HG02884 (cell line): Measurements from ENCODE around the gene CSNK2B.
A peak's percentile ranks its signal among the peaks of the same experiment; 100 is the strongest.

ENCODE experiments used
- ATAC-seq: cut with Tn5 transposase; IDR thresholded peaks from one replicate; pipeline ENCODE4 v1.9.1; 2021; ENCODE audit warnings: mild to moderate bottlenecking, moderate library complexity; ENCODE audit not compliant: unreplicated experiment

The CSNK2B gene

DNA sequence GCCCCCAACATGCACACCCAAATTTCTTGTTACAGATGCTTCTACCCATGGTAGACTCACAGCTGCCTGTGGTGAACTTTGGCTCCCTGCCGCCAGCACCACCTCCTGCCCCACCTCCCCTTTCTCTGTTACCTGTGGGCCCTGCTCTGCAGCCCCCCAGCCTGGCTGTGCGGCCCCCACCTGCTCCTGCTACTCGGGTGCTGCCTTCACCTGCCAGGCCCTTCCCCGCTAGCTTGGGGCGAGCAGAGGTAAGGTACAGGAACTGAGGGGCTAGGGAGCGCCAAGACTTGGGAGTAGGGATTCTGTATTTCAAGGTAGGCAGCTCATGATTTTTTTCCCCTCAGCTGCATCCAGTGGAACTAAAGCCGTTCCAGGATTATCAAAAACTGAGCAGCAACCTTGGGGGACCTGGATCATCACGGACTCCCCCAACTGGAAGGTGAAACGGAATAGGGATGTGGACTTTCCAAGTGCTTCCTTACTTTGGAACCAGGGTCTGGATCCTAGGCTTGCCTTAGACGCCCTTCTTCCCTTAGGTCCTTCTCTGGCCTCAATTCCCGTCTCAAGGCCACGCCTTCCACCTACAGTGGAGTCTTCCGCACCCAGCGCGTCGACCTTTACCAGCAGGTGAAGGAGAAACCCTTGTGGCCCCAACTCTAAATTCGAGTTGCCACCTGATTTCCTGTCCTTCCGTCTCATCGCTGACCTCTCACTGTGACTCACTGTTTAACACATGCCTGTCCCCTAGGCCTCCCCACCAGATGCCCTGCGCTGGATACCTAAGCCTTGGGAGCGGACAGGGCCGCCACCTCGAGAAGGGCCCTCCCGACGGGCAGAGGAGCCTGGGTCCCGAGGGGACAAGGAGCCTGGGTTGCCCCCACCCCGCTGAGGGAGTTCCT is 28.9 kb upstream of the CSNK2B start:
- no peak for ATAC-seq

DNA sequence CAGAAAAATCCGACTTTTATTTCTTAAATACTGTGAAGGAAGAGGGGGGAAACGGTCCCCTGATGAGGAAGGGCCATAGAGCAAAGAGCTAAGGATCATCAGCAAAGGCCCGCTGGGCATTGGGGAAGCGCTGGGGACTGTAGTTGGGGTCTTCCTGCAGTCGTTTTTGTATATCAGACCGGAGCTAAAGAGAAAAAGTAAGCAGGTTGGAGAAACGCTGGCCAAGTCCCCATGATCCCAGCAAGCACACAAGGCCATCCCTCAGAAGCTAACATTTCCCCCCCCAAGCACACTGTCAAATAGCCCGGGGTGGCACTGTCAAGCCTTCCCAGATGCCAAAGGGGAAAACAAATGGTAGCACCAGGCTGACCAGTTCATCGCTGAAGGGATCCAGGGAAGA is 26.8 kb upstream of the CSNK2B start:
- no peak for ATAC-seq

DNA sequence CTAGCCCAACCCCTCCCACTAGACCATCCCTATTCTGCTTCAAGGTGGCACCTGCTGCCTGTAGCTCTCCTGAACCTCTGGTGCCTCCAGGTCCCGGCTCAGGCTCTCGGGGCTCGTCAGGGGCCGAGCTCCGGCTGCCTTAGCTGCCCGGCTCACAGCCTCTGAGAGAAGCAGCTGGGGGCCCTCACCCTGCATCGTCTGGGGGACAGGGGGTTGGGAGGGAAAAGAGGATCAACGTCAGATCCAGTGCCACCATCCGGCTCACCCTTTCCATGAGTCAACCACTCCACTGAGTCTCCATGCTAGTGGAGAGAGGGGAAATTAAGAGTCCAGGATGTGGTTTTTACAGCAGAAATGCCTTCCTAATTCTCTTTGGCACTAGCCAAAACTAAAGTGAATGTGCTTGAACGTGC is 26.4 kb upstream of the CSNK2B start:
- no peak for ATAC-seq

DNA sequence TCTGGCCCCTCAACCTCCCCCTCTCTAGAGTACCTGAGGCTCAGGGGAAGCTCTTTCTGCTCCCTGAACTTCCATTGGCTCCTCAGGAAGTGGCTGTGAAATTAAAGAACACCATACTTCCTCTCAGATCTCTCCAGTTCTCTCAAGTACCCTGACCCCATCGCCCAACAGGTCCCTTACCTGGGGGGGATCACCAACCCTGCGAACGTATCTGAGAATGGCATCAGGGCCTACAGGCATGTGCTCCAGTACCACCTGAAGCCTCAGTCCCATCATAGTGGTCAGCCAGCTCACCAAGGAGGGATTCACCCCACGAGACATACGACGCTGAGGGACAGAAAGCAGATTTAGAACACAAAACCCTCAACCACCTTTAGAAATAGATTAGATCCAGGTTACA is 25.3 kb upstream of the CSNK2B start:
- ATAC-seq = no peak

DNA sequence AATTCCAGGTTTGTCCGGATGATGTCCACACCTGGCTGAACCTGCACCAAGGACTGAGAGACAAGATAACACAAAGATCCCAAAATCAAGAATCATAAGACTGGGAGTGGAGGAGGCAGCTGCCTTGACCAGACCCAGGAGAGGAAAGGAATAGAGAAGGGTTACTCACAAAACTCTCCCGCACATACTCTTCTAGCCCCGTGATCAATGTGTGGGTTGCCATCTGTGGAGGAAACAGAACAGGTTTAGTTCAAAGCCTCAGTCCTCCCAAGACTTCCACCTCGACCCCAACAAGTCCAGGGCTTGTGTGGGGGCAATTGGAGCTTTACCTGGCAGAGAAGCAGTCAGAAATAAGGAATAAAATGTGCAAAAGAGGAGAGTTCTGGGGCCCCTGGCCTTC is 24.5 kb upstream of the CSNK2B start:
- no peak for ATAC-seq

DNA sequence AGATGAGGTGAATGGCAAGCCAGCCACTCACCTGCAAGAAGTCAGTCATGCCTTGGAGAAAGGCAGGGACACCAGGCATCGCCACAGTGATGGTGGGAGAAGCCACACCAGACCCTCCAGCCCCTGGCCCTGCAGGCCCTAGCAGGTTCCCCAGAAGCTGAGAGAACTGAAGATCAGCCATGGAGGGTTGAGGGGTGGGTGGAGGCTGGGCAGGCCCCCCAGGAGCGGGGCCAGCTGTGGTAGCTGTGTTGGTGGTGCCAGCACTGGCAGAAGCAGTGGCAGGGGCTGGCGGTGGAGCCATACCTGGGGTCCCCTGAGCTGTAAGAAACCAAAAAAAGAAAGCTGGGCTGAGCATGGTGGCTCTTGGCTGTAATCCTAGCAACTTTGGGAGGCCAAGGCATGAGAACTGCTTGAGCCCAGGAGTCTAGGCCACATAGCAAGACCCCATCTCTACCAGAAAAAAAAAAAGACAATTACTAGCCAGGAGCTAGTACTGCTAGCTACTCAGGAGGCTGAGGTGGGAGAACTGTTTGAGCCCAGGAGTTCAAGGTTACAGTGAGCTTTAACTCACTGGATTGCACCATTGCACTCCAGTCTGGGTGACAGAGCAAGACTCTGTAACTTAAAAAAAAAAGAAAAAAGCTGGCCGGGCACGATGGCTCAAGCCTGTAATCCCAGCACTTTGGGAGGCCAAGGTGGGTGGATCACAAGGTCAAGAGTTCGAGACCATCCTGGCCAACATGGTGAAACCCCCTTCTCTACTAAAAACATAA is 22.9 kb upstream of the CSNK2B start:
- ATAC-seq = no peak

DNA sequence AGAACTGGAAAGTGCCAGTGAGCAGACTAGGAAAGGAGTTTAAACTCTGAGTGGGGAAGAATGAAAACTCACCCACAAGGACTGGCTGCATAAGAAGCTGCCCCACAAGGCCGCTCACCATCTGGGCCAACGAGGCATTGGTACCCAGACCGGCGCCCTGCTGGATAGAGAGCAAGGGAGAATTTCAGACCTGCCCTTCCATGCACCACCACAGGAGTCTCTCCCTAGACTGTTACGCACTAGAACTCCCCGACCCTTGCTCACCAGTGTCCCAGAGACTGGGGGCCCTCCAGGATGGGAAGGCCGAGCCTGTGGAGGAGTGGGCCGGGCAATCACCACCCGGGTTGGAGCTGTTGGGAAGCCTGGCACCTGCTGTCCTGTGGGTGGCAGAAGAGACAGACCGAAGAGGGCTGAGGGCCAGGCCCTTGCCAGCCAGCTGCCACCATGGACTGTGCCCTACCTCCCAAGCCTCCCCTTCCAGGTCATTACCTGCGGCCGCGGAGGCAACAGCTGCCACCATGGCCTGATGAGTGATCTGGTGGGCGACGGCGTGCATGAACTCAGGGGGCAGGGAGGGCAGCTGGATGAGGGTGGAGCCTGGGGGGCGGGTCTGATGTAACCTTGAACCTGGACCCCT is 21.9 kb upstream of the CSNK2B start:
- ATAC-seq = no peak

DNA sequence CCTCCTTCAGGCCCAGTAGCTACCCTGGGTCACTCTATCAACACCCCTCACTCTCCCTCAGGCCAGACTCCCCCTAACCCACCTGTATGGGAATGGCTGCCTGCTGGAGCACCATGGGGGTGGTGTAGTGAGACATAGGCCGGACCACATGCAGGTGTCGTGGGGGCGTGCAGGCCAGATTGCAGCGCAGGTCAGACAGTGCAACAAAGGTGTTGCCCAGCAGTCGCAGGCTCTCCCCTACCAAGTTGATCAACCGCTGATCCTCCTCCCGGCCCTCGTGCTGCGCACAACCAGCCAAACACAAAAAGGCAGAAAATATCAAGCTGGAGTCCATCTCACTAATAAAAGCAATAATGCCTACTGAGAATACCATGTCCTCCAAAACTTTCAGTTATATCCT is 20.6 kb upstream of the CSNK2B start:
- no peak for ATAC-seq

DNA sequence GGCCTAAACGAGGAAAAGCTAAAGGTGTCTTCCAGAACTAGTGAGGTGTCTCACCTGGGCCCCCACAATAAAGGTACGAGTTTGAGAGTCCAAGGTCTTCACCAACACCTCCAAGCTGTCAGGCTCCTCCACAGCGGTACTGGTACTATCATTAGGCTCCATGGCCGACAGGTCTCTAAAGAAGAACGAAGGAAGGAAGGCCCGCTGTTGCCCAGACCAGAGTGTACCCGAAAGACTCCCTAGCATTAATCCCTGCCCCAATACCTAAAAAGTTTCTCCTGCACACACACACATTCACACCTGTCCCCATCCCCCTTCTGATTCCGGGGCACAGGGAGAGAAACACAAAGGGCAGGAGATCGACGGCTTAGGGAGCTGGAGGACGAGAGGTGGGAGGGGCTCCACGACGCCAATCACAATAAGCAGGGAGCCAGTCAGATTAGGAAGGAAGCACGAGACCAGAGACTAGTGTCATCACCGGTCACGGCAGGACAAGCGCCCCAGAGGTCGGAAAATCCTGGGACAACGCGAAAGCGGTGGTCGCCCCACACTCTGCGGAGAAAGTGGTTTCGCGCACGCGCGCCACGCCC is 14.2 kb upstream of the CSNK2B start:
- peak; percentile 24 for ATAC-seq

DNA sequence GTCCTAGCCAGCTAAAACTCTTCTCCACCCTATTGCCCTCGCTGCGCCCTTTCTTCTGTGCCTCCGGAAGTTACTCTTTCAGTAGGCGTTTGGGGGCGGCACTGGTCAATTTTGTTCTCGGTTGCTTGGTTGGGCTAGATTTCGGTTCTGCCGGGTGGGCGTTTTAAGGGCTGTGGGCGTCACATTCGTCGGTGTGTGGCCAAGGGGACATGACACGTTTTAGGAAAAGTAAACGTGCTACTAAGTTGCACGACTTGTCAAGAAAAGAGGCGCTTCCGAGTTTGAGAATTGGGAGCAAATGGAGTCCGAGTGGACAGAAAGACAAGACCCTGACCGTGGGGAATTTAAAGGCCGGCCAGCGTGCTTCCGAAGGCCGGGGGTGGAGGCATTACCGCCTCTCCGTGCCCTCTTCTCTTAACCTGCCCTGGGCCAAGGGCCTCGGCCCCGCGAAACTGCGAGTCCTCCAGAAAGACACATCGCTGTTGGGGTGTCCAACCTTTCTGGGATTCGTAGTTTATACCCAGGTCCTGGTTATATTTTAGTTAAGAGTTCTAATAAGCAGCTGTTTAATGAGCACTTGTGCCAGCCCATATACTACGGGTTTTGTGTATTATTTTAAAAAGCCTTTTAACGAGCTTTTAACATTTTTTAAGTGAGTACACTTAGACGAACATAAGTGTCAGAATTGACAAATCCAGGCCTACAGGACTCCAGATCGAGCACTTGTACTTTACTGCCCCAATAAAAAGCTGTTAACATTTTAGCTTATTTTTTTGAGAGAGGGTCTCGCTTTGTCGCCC is 12.8 kb upstream of the CSNK2B start:
- ATAC-seq = peak; percentile 51

DNA sequence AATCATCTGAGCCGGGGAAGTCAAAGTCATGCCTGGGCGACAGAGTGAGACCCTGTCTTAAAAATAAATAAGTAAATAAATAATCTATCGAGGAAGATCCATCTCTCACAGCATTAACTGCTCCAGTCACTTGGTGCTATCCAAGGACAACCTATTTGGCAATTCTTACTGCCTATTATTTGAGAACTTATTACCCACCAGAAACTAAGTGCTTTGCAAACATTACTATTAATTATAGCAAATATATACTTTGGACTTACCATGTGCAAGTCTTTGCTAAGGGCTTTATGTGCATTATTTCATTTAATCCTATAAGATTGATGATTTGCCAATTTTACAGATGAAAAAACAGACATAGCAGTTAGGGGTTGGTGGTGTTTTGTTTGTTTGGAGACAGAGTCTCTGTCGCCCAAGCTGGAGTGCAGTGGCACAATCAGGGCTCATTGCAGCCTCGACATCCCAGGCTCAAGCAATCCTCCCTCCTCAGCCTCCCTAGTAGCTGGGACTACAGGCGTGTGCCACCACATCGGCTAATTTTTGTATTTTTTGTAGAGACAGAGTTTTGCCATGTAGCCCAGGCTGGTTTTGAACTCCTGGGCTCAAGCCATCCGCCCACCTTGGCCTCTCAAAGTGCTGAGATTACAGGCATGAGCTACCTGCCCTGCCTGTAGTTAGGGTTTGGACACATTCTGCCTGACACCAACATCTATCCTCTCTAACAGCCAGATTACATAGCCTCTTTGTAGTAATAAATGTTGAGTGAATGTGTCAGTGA is 11.1 kb upstream of the CSNK2B start:
- ATAC-seq = no peak

DNA sequence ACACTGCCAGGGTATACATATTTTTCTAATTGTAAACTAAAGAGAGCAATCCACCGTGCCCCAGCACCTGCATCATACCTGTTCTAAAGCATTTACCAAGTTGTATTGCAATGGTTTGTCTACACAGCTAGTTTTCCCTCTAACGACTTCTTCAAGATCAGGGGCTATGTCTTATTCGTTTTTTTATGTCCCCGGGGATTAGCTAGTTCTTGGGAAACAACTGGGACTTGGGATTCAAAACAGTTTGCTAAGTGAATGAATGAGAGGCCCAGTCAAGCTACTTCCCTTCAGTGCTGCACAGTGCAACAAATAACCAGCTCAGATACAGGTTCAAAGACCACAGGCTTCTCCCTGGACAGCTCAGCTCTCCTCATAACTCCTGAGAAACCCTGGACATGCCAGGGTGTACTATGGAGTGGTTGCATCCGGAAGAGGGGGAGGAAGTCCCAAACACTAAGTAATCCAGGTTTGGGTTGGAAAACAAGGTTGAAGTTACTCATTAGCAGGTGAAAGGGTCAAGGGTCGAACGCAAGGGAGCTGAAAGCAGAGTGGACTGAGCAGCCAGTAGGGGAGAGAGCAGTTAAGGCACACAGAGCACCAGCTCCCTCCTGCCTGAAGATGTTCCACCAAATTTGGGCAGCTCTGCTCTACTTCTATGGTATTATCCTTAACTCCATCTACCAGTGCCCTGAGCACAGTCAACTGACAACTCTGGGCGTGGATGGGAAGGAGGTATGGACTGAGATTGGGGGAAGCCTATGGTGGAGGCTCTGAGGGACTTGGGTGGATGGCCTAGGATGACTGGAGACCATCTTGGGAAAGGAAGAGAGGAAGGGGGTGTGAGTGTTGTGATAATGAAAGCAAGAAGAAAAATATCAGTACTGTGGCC is 10.3 kb upstream of the CSNK2B start, which contains the start of gene APOM:
Gene APOM (plus strand): TSS at position 546 of the 889 bp plus-strand sequence. CDS start 73 bp downstream, at position 619.
- ATAC-seq = no peak

DNA sequence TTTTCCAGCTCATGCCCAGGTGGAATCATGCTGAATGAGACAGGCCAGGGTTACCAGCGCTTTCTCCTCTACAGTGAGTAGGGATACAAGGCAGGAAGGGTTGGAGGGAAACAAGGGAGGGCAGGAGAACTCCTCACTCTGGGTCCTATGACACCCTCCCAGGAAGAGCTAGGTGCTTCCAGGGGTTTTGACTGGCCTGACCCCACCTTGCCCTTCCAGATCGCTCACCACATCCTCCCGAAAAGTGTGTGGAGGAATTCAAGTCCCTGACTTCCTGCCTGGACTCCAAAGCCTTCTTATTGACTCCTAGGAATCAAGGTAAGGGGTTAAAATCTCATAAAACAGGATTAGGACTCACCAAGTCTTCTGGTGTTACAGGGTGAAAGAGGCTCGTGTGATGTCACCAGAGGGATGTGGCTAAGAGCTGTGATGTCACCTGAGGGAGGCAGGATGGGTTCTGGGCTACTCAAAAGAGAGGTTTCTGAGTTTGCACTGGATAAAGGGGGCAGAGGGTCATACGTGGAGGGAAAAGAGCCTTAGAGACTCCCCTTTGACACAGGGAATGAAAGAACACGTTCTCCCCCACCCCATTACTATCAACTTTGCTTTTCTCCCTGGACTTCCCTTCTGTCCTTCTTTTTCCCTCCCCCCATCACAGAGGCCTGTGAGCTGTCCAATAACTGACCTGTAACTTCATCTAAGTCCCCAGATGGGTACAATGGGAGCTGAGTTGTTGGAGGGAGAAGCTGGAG is 8.3 kb upstream of the CSNK2B start:
- ATAC-seq = no peak

DNA sequence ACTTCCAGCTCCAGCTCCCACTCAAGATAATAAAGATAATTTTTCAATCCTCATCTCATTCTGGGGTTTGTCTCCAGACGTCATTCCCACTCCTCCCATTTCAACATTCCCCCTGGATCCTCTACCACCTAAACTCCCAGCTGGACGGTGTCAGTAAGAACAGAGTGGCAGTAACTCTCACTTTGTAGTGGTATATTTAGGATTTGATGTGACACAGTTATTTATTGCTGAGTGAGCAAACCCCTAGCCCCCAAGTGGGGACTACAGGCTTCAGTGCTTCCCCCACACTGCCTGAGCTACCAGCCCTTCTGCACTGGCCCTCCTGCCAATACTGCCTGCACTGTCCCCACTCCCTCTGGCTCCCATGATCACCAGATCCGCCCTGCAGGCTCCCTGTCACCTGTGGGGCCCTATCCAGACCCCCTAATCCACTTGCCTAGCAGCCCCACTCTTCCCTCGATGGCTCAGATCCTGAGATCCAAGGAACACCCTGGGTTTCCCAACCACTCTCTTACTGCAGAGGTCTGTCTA is 7.7 kb upstream of the CSNK2B start:
- no peak for ATAC-seq

DNA sequence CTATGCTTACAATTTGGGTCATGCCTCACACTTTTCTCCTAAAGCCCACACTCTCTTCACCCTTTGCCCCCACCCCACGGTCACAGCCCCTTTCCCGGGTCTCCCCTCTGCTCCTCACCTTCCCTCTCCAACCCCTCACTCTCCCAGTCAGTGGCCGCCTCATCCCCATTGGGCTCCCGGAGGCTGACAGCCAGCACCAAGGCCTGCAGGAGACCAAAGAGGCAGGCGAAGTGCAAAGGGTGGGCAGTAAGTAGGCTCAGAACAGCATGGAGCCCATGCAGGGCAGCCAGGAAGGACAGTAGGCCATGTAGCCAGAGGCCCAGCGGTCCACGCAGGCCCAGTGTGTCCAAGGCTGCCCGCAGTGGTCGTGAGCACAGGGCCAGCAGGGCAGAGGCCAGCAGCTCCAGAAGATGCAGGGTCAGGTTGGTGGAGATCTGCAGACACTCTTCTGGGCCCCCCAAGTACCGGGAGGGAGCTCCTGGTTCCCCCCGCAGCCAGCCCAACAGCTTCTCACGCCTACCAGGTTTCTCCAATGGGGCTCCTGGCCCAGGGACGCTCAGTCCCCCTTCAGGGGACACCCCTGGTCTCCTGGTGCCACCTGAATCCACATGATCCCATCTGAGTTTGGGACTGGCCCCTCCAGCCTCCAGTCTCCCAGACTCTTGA is 6.8 kb upstream of the CSNK2B start:
- ATAC-seq = no peak

DNA sequence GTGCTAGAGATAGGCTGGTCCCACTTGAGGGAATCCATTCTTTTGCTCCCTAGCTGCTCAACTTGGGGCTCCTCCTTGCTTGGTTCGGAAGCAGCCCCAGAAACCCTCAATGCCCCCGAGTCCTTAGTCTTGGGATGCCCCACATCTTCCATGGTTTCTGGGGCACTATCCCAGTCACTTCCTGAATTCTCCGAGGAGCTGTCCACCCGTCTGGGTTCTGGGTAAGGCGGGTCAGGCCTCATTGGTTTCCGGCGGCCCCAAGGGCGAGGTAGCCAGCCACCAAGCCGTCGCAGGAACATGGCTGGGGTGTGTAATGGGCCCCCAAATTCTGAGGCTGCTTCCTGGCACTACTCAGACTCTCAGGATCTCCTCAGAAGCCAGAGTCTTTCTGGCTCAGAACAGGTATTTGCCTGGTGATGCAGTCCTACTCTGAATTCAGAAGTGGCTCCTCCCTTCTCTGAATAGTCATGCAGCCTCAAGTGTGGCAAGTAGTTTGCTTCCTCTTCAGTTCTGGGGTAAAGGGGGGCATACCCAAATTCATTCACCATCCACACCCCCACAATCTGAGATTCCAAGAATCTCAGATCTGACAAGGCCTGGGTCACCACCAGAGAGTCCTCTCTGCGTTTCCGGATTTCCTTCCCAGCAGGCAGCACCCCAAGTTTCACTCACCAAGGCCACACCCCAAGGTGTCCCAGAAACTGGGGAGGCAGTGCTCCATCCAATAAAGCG is 6.1 kb upstream of the CSNK2B start:
- no peak for ATAC-seq
